A172 (cell line): Measurements from ENCODE around the gene APOD. TPM values are rescaled to one million over a fixed set of nuclear protein-coding genes. Genes with fewer than 3 reads are reported as not detected.
"Not testable (repeated sequence)": the region's sequence is repeated elsewhere in the genome, so short reads cannot be mapped to it uniquely, and the experiment has no call there.

Source experiments
- DNase-seq: peaks from one replicate; pipeline ENCODE4 v3.0.0-alpha.2; 2015; ENCODE audit warnings: low spot score
- total RNA-seq: library from RNA; depleted of rRNA; stranded (reverse); fragments of >200 nt; shearing (Covaris generic); gene quantifications from 2 replicates; pipeline ENCODE4 v1.2.3, GENCODE V29; 2014; rRNA removed

The APOD gene
- total RNA-seq, result 0.17 and 0.50 TPM in 2 replicates

GRCh38 chr3:195583831-195584542 is at the start of gene APOD:
Gene APOD (minus strand): TSS chr3:195583940. CDS start chr3:195579461, 4,479 bp downstream.
- DNase-seq, result no peak

- not testable (repeated sequence) for DNase-seq
These were observed 49.6 kb upstream of the APOD start for GRCh38 chr3:195633351-195633750.

GRCh38 chr3:195632501-195633185 is 48.9 kb upstream of the APOD start:
- not testable (repeated sequence) for DNase-seq

GRCh38 chr3:195632046-195632445 is 48.3 kb upstream of the APOD start:
- not testable (repeated sequence) for DNase-seq

- not testable (repeated sequence) for DNase-seq
These were observed 47.3 kb upstream of the APOD start for GRCh38 chr3:195630938-195631495.

- DNase-seq, result not testable (repeated sequence)
These were observed 46.6 kb upstream of the APOD start for GRCh38 chr3:195630086-195630917.

- DNase-seq, result not testable (repeated sequence)
These were observed 45.9 kb upstream of the APOD start for GRCh38 chr3:195629682-195630081.

GRCh38 chr3:195628386-195628920 is 44.7 kb upstream of the APOD start:
- DNase-seq, result not testable (repeated sequence)

- not testable (repeated sequence) for DNase-seq
These were observed 44.0 kb upstream of the APOD start for GRCh38 chr3:195627515-195628385.

- DNase-seq, result not testable (repeated sequence)
These were observed 41.1 kb upstream of the APOD start for GRCh38 chr3:195624603-195625560.

- not testable (repeated sequence) for DNase-seq
These were observed 40.4 kb upstream of the APOD start for GRCh38 chr3:195624171-195624570.

GRCh38 chr3:195623217-195623965 is 39.7 kb upstream of the APOD start:
- DNase-seq, result not testable (repeated sequence)

GRCh38 chr3:195622523-195623170 is 38.9 kb upstream of the APOD start:
- DNase-seq, result not testable (repeated sequence)

- DNase-seq, result not testable (repeated sequence)
These were observed 38.3 kb upstream of the APOD start for GRCh38 chr3:195622012-195622411.

- not testable (repeated sequence) for DNase-seq
These were observed 37.4 kb upstream of the APOD start for GRCh38 chr3:195621095-195621494.

GRCh38 chr3:195620476-195620875 is 36.7 kb upstream of the APOD start:
- not testable (repeated sequence) for DNase-seq

GRCh38 chr3:195619591-195620369 is 36.0 kb upstream of the APOD start:
- DNase-seq, result not testable (repeated sequence)
